Measurements from ENCODE around the gene PLEKHA1. TPM values are rescaled to one million over a fixed set of nuclear protein-coding genes. Genes with fewer than 3 reads are reported as not detected.

PLEKHA1 gene
- total and polyA plus RNA-seq, 2 of the 13 experiments (the other 11 are each of a cell fraction or from before 2014, with no cell fraction given) = 32.2 to 53.3 TPM

DNA sequence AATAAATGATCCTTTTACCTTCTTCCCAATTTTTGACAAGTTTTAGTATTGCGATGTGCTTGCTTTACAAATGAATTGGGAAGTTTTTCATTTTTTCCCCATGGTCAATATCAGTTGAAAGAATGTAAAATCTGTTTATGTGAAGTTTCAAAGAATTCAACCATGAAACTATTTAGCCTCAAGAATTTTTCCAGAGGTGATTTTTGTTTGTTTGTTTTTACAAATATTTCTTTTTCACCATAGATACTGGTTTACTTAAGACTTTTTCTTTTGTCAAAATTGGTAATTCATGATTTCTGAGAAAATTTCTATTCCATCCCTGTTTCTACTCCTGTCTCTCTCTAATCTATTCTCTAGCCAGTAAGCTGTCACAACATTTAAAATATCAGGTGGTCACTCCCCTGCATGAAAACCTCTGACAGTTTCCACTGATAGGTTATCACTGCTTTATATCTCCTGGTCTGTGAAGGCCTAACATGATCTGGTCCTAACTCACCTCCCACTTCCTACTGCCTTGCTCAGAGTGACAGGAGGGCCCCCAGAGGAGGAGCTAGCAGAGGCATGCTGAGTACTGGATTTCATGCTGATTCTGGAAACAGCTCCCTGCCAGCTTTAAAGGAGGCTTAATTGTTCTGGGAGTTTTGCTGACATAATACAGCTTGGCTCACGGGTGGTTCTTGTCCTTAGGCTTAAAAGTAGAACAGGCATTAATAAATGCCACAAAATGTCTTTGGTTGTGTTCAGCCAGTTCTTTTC lies 72.3 kb downstream of the PLEKHA1 start:
- ATAC-seq = peak; percentile 60
- intact Hi-C loops (cut with micrococcal nuclease; ENCODE audit: unreplicated experiment) = loop anchor here (10.0 kb wide), 1 partner anchor 118 kb away; the partner anchor contains the start of gene DMBT1

GRCh38 chr10:122448600-122448999 lies 74.1 kb downstream of the PLEKHA1 start:
- FAIRE-seq (no peak), ATAC-seq (no peak), DNase-seq (ENCODE audit: low spot score) (no peak)
- BruUV-seq (replicated peaks) = no TSS peak
- no peak overlapping the region for H3K9ac ChIP-seq (ENCODE audit: insufficient read depth, low read depth, low read length)
- intact Hi-C loops (cut with micrococcal nuclease; ENCODE audit: unreplicated experiment) = loop anchor here (10.0 kb wide), 1 partner anchor 116 kb away; the partner anchor contains the start of gene DMBT1
- no peak overlapping the region for H3K4me3 ChIP-seq (replicated peaks in 1 of 3; ENCODE audit: insufficient read depth in 1 of 3, low read depth in 2 of 3, low read length in 3 of 3)
- 38% methylated on average over 3 of the region's 3 CpGs for WGBS (ENCODE audit: low lambda C conversion rate)
- H3K27ac ChIP-seq (ENCODE audit: extremely low read length, insufficient read depth, low read length) = no peak overlapping the region
- no peaks in the 10 kb centered on the region for H3K36me3 ChIP-seq (replicated peaks in 1 of 2; ENCODE audit: control insufficient read depth in 1 of 2, insufficient read depth in 2 of 2, low read length in 2 of 2)
- in situ Hi-C loops (cut with HindIII; ENCODE audit: extremely low pct_ligation_motif_present, low pct_unique_long_range_greater_than_20kb) = no loop called here
- no peaks in the 10 kb centered on the region for H3K79me2 ChIP-seq (ENCODE audit: insufficient read depth, low read length)
- TF ChIP-seq PHF8 (CRISPR knock-in tag; IDR thresholded peaks at IDR 0.05) = no peak
- TF ChIP-seq ZKSCAN5 (CRISPR knock-in tag; IDR thresholded peaks at IDR 0.05) = no peak
- no peak for TF ChIP-seq ZNF777 (CRISPR knock-in tag; IDR thresholded peaks at IDR 0.05)
- H3K27me3 ChIP-seq (ENCODE audit: control insufficient read depth in 1 of 2, insufficient read depth in 2 of 2, low read length in 2 of 2) = peaks cover 0 to 28% of the 10 kb centered on the region in 2 experiments; a peak in 3 of 5 replicates
- CTCF ChIA-PET (ENCODE audit: low intra/inter-chr PET ratio, low total read pairs) = no interaction called here
- H3K9me3 ChIP-seq (ENCODE audit: low read length) = no peaks in the 10 kb centered on the region
- POLR2A ChIA-PET = no interaction called here
- H3K4me1 ChIP-seq (ENCODE audit: insufficient read depth, low read length) = no peaks in the 10 kb centered on the region
- H3K4me2 ChIP-seq (ENCODE audit: low read depth, low read length) = no peak overlapping the region
- H4K20me1 ChIP-seq (ENCODE audit: insufficient read depth, low read length) = no peaks in the 10 kb centered on the region
- H2AFZ ChIP-seq (ENCODE audit: low read length) = no peak overlapping the region

More for the DNA sequence above, 72.3 kb downstream of the PLEKHA1 start:
- Histone ChIP-seq H3K4me2 (ENCODE audit: low read depth, low read length) (no peak overlapping the region), H3K79me2 (ENCODE audit: insufficient read depth, low read length) (no peaks in the 10 kb centered on the region), H3K27ac (ENCODE audit: extremely low read length, insufficient read depth, low read length) (no peak overlapping the region), H3K9ac (ENCODE audit: insufficient read depth, low read depth, low read length) (no peak overlapping the region), H3K27me3 (ENCODE audit: control insufficient read depth in 1 of 2, insufficient read depth in 2 of 2, low read length in 2 of 2) (peaks cover 0 to 28% of the 10 kb centered on the region in 2 experiments; a peak in 3 of 5 replicates), H3K36me3 (replicated peaks in 1 of 2; ENCODE audit: control insufficient read depth in 1 of 2, insufficient read depth in 2 of 2, low read length in 2 of 2) (no peaks in the 10 kb centered on the region), H4K20me1 (ENCODE audit: insufficient read depth, low read length) (no peaks in the 10 kb centered on the region), H3K4me3 (replicated peaks in 1 of 3; ENCODE audit: insufficient read depth in 1 of 3, low read depth in 2 of 3, low read length in 3 of 3) (no peak overlapping the region), H2AFZ (ENCODE audit: low read length) (no peak overlapping the region), H3K4me1 (ENCODE audit: insufficient read depth, low read length) (peaks cover 10% of the 10 kb centered on the region), H3K9me3 (ENCODE audit: low read length) (no peaks in the 10 kb centered on the region)
- ChIA-PET POLR2A (no interaction called here), CTCF (ENCODE audit: low intra/inter-chr PET ratio, low total read pairs) (no interaction called here)
- FAIRE-seq = no peak
- BruUV-seq (replicated peaks) = no TSS peak
- in situ Hi-C loops (cut with HindIII; ENCODE audit: extremely low pct_ligation_motif_present, low pct_unique_long_range_greater_than_20kb) = no loop called here
- TF ChIP-seq ZBTB38 (CRISPR knock-in tag; IDR thresholded peaks at IDR 0.05) = no peak
- no peak for DNase-seq (ENCODE audit: low spot score)
- WGBS (ENCODE audit: low lambda C conversion rate) = 18% methylated on average over 2 of the region's 2 CpGs
